ENCODE data around the gene IFFO2.

DNA sequence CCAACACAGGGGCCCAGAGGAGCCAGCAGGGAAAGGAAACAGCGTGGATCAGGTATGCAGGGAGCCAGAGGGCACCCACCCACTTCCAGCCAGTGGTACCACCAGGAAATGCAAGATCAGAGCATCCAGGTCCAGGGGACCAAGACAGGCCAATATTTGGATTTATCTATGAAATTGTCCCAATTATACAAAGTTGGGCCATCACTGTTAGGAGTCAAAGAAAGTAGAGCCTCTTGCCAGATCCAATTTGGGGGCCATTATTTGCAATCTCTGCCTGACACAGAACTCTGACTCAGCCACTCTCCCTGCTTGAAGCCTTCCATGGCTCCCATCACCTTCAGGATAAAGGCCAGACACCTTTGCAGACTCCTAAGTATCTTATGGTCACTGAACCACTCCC, 75.9 kb downstream of the IFFO2 start:
- TF ChIP-seq RXRA (IDR thresholded peaks at IDR 0.05) (no peak), CTCF (IDR thresholded peaks at IDR 0.05; ENCODE audit: low read depth, low read length, missing input control) (no peak), REST (IDR thresholded peaks at IDR 0.05) (no peak), HNF4A (conservative IDR thresholded peaks at IDR 0.05) (no peak), YY1 (IDR thresholded peaks at IDR 0.05) (no peak), GABPA (IDR thresholded peaks at IDR 0.05 in 1 of 2, conservative IDR thresholded peaks at IDR 0.05 in 1 of 2) (no peak), MAX (IDR thresholded peaks at IDR 0.05) (no peak)

Data from liver (tissue), 3 donors.